C4-2B (cell line): ENCODE measurements around the gene KCNAB3.

Experiments used
- ZFX ChIP-seq: fragments of 450-650 bp; IDR thresholded peaks from 2 replicates; pipeline ENCODE4 v1.6.1; 2017
- TF ChIP-seq, protein P1 (sequence below): fragments of 450-650 bp; conservative IDR thresholded peaks from 2 replicates; pipeline ENCODE4 v1.5.1; 2017; ENCODE audit warnings: mild to moderate bottlenecking

GRCh38 chr17:7931709-7932482 lies 2.2 kb upstream of the KCNAB3 start, which contains the start of the genes CNTROB and TRAPPC1:
- TF ChIP-seq, protein P1, sequence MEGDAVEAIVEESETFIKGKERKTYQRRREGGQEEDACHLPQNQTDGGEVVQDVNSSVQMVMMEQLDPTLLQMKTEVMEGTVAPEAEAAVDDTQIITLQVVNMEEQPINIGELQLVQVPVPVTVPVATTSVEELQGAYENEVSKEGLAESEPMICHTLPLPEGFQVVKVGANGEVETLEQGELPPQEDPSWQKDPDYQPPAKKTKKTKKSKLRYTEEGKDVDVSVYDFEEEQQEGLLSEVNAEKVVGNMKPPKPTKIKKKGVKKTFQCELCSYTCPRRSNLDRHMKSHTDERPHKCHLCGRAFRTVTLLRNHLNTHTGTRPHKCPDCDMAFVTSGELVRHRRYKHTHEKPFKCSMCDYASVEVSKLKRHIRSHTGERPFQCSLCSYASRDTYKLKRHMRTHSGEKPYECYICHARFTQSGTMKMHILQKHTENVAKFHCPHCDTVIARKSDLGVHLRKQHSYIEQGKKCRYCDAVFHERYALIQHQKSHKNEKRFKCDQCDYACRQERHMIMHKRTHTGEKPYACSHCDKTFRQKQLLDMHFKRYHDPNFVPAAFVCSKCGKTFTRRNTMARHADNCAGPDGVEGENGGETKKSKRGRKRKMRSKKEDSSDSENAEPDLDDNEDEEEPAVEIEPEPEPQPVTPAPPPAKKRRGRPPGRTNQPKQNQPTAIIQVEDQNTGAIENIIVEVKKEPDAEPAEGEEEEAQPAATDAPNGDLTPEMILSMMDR, result no peak
- TF ChIP-seq ZFX, result no peak
